ENCODE results near the gene SH3TC2.

SH3TC2 gene

GRCh38 chr5:149048811-149049210 is 14.1 kb downstream of the SH3TC2 start:
- no peak for DNase-seq

GRCh38 chr5:149047462-149047861 is 15.4 kb downstream of the SH3TC2 start:
- Mint-ChIP-seq H3K9me3 (no peaks in the 10 kb centered on the region), H3K27me3 (peaks cover 6 to 27% of the 10 kb centered on the region in 2 donors), H3K4me3 (no peak overlapping the region), H3K36me3 (ENCODE audit: insufficient read depth) (no peaks in the 10 kb centered on the region), H3K27ac (no peak overlapping the region), H3K4me1 (ENCODE audit: low read depth in 2 of 2) (no peaks in the 10 kb centered on the region)
- no peak for DNase-seq
- no peak for ATAC-seq (replicated peaks)

More at GRCh38 chr5:149048811-149049210, 14.1 kb downstream of the SH3TC2 start:
- Mint-ChIP-seq H3K4me1 (ENCODE audit: low read depth in 2 of 2) (no peaks in the 10 kb centered on the region), H3K4me3 (no peak overlapping the region), H3K27ac (no peak overlapping the region), H3K36me3 (ENCODE audit: insufficient read depth) (no peaks in the 10 kb centered on the region), H3K27me3 (peaks cover 6 to 27% of the 10 kb centered on the region in 2 donors), H3K9me3 (no peaks in the 10 kb centered on the region)
- ATAC-seq (replicated peaks) = no peak

- Mint-ChIP-seq H3K36me3 (ENCODE audit: insufficient read depth) (no peaks in the 10 kb centered on the region), H3K9me3 (no peaks in the 10 kb centered on the region), H3K4me1 (ENCODE audit: low read depth in 2 of 2) (no peaks in the 10 kb centered on the region), H3K27me3 (peaks cover 6 to 27% of the 10 kb centered on the region in 2 donors), H3K27ac (no peak overlapping the region), H3K4me3 (no peak overlapping the region)
- no peak for ATAC-seq (replicated peaks)
- no peak for DNase-seq
Measured at GRCh38 chr5:149046196-149046829, 16.5 kb downstream of the SH3TC2 start.

- Mint-ChIP-seq H3K27me3 (peaks cover 6 to 27% of the 10 kb centered on the region in 2 donors), H3K9me3 (no peaks in the 10 kb centered on the region), H3K4me1 (ENCODE audit: low read depth in 2 of 2) (no peaks in the 10 kb centered on the region), H3K36me3 (ENCODE audit: insufficient read depth) (no peaks in the 10 kb centered on the region), H3K27ac (no peak overlapping the region), H3K4me3 (no peak overlapping the region)
- DNase-seq (no peak), ATAC-seq (replicated peaks) (no peak)
Measured at GRCh38 chr5:149045089-149045460, 17.8 kb downstream of the SH3TC2 start.

- ATAC-seq (replicated peaks) (no peak), DNase-seq (no peak)
- no peaks in the 10 kb centered on the region for H3K36me3 Mint-ChIP-seq (ENCODE audit: insufficient read depth)
- H3K4me3 Mint-ChIP-seq = no peak overlapping the region
- H3K4me1 Mint-ChIP-seq (ENCODE audit: low read depth in 2 of 2) = no peaks in the 10 kb centered on the region
- H3K9me3 Mint-ChIP-seq = no peaks in the 10 kb centered on the region
- peaks cover 6 to 23% of the 10 kb centered on the region in 2 donors for H3K27me3 Mint-ChIP-seq
- H3K27ac Mint-ChIP-seq = no peak overlapping the region
Measured at GRCh38 chr5:149044453-149045088, 18.3 kb downstream of the SH3TC2 start.

GRCh38 chr5:149043641-149044040 is 19.2 kb downstream of the SH3TC2 start:
- DNase-seq (no peak), ATAC-seq (replicated peaks) (no peak)
- H3K4me1 Mint-ChIP-seq (ENCODE audit: low read depth in 2 of 2) = no peaks in the 10 kb centered on the region
- H3K27me3 Mint-ChIP-seq = peaks cover 4 to 17% of the 10 kb centered on the region in 2 donors
- no peak overlapping the region for H3K27ac Mint-ChIP-seq
- H3K4me3 Mint-ChIP-seq = no peak overlapping the region
- no peaks in the 10 kb centered on the region for H3K36me3 Mint-ChIP-seq (ENCODE audit: insufficient read depth)
- H3K9me3 Mint-ChIP-seq = no peaks in the 10 kb centered on the region

GRCh38 chr5:149042865-149043264 is 20.0 kb downstream of the SH3TC2 start:
- Mint-ChIP-seq H3K9me3 (no peaks in the 10 kb centered on the region), H3K4me3 (no peak overlapping the region), H3K27ac (no peak overlapping the region), H3K27me3 (peaks cover 0 to 17% of the 10 kb centered on the region in 2 donors), H3K4me1 (ENCODE audit: low read depth in 2 of 2) (peaks cover 4 to 5% of the 10 kb centered on the region in 2 donors), H3K36me3 (ENCODE audit: insufficient read depth) (no peaks in the 10 kb centered on the region)
- ATAC-seq (replicated peaks) (no peak), DNase-seq (no peak)

- H3K27ac Mint-ChIP-seq = no peak overlapping the region
Measured at GRCh38 chr5:149041242-149041641, 21.6 kb downstream of the SH3TC2 start.

GRCh38 chr5:149040421-149040820 is 22.4 kb downstream of the SH3TC2 start:
- Mint-ChIP-seq H3K27ac (no peak overlapping the region), H3K9me3 (no peaks in the 10 kb centered on the region), H3K4me3 (no peak overlapping the region), H3K4me1 (ENCODE audit: low read depth in 2 of 2) (peaks cover 13 to 28% of the 10 kb centered on the region in 2 donors), H3K27me3 (peaks cover 0 to 9% of the 10 kb centered on the region in 2 donors), H3K36me3 (ENCODE audit: insufficient read depth) (no peaks in the 10 kb centered on the region)
- ATAC-seq (replicated peaks) (no peak), DNase-seq (no peak)

More at GRCh38 chr5:149041242-149041641, 21.6 kb downstream of the SH3TC2 start:
- no peaks in the 10 kb centered on the region for H3K9me3 Mint-ChIP-seq
- H3K36me3 Mint-ChIP-seq (ENCODE audit: insufficient read depth) = no peaks in the 10 kb centered on the region
- peaks cover 12 to 21% of the 10 kb centered on the region in 2 donors for H3K4me1 Mint-ChIP-seq (ENCODE audit: low read depth in 2 of 2)
- ATAC-seq (replicated peaks) (no peak), DNase-seq (no peak)
- no peak overlapping the region for H3K4me3 Mint-ChIP-seq
- peaks cover 0 to 16% of the 10 kb centered on the region in 2 donors for H3K27me3 Mint-ChIP-seq

- H3K36me3 Mint-ChIP-seq (ENCODE audit: insufficient read depth) = no peaks in the 10 kb centered on the region
- H3K4me3 Mint-ChIP-seq = no peak overlapping the region
- no peaks in the 10 kb centered on the region for H3K9me3 Mint-ChIP-seq
- DNase-seq = no peak
- peaks cover 14 to 33% of the 10 kb centered on the region in 2 donors for H3K4me1 Mint-ChIP-seq (ENCODE audit: low read depth in 2 of 2)
- no peak for ATAC-seq (replicated peaks)
- H3K27me3 Mint-ChIP-seq = peaks cover 0 to 7% of the 10 kb centered on the region in 2 donors
- no peak overlapping the region for H3K27ac Mint-ChIP-seq
Measured at GRCh38 chr5:149039506-149039905, 23.4 kb downstream of the SH3TC2 start.

GRCh38 chr5:149038336-149039080 is 24.4 kb downstream of the SH3TC2 start:
- no peak for DNase-seq
- Mint-ChIP-seq H3K9me3 (no peaks in the 10 kb centered on the region), H3K4me3 (no peak overlapping the region), H3K27ac (peak overlapping the region in 1 of 2 donors; percentile 25), H3K4me1 (ENCODE audit: low read depth in 2 of 2) (peaks cover 14 to 33% of the 10 kb centered on the region in 2 donors), H3K27me3 (peaks cover 0 to 7% of the 10 kb centered on the region in 2 donors), H3K36me3 (ENCODE audit: insufficient read depth) (no peaks in the 10 kb centered on the region)
- no peak for ATAC-seq (replicated peaks)

GRCh38 chr5:149037817-149038216 is 25.0 kb downstream of the SH3TC2 start:
- no peak for DNase-seq
- H3K27ac Mint-ChIP-seq = peak overlapping the region; percentile 9 to 25
- ATAC-seq (replicated peaks) = peak; percentile 40

GRCh38 chr5:149036970-149037369 is 25.9 kb downstream of the SH3TC2 start:
- DNase-seq = no peak
- Mint-ChIP-seq H3K9me3 (no peaks in the 10 kb centered on the region), H3K4me1 (ENCODE audit: low read depth in 2 of 2) (peaks cover 14 to 33% of the 10 kb centered on the region in 2 donors), H3K36me3 (ENCODE audit: insufficient read depth) (no peaks in the 10 kb centered on the region), H3K27ac (peak overlapping the region; percentile 9 to 25), H3K4me3 (peak overlapping the region in 1 of 2 donors; percentile 19), H3K27me3 (peaks cover 0 to 7% of the 10 kb centered on the region in 2 donors)
- no peak for ATAC-seq (replicated peaks)

More at GRCh38 chr5:149037817-149038216, 25.0 kb downstream of the SH3TC2 start:
- Mint-ChIP-seq H3K4me1 (ENCODE audit: low read depth in 2 of 2) (peaks cover 14 to 33% of the 10 kb centered on the region in 2 donors), H3K9me3 (no peaks in the 10 kb centered on the region), H3K36me3 (ENCODE audit: insufficient read depth) (no peaks in the 10 kb centered on the region), H3K27me3 (peaks cover 0 to 7% of the 10 kb centered on the region in 2 donors), H3K4me3 (peak overlapping the region in 1 of 2 donors; percentile 19)

Data from effector memory CD8-positive, alpha-beta T cell (primary cell).